GM19043 (cell line): ENCODE data around the gene BARHL1.
"Not testable (repeated sequence)": the region's sequence is repeated elsewhere in the genome, so short reads cannot be mapped to it uniquely, and the experiment has no call there.

Experiments used
- ATAC-seq: cut with Tn5 transposase; IDR thresholded peaks from one replicate; pipeline ENCODE4 v1.9.1; 2021; ENCODE audit warnings: low read depth; ENCODE audit not compliant: unreplicated experiment

The BARHL1 gene

DNA sequence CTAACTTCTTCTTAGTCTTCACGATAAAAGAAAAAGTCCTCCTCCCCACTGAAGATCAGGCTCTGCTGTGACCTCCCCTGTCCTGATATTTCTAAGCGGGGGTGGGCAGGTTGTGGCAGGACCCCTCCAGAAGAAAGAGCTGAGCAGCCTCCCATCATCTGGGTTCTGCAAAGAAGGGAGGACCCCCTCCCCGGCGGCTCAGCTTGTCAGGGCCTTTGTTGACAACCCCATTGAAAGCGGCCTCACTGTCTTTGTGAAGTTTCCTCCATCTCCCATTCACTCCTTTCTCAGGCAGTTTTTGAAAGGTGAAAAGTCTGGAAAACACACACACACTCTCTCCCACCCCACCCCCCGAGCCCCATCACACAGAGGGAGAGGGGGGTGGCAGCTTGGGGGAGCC is 26.2 kb upstream of the BARHL1 start:
- ATAC-seq = no peak

DNA sequence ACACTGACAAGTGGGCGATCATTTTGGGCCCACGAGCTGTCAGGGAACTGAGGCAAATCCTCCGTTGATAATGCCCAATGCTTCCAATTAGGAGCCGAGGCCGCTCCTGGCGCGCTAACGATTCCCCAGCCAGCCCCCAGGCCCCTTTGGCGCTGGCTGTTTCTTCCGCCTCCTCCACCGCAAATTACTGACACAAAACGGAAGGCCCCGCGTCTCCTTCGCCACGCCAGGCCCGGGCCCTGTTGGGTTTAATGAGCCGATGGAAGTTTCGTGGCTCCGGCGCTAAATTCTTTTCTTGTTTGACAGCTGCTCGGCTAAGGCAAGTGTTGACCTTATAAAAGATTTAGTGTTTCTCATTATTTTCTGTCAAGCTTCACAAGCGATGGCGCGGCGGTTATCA is 25.7 kb upstream of the BARHL1 start:
- no peak for ATAC-seq

DNA sequence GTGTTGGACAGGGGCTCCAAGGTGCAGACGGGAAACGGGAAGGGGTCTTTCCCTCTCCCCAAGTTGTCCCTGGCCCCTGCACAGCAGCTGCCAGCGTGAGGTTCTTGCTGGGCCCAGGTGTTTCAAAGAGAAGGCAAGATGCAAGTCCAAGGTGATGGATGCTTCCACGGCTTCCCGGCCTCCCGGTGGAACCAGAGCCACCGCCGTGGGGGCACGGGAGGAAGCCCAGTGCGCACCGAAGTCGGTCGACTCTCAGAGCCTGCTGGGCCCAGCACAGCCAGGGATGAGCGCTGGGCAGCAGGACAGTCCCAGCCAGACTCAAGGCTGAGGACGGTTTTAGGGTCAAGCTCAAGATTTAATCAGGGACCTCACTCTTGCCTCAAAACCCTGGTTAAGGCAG is 25.2 kb upstream of the BARHL1 start:
- ATAC-seq = no peak

DNA sequence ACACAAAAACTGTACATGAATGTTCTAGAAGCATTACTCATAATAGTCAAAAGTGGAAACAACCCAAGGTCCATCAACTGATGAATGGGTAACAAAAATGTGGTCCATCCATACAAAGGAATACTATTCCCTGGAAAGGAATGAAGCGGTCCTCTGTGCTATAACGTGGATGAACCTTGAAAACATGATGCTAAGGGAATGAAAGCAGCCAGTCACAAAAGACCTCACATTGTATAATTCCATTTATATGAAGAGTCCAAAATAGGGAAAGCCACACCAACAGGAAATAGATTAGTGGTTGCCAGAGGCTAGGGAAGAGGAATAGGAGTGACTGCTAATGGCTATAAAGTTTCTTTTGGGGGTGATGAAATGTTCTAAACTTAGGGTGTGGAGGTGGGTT is 22.7 kb upstream of the BARHL1 start:
- no peak for ATAC-seq

DNA sequence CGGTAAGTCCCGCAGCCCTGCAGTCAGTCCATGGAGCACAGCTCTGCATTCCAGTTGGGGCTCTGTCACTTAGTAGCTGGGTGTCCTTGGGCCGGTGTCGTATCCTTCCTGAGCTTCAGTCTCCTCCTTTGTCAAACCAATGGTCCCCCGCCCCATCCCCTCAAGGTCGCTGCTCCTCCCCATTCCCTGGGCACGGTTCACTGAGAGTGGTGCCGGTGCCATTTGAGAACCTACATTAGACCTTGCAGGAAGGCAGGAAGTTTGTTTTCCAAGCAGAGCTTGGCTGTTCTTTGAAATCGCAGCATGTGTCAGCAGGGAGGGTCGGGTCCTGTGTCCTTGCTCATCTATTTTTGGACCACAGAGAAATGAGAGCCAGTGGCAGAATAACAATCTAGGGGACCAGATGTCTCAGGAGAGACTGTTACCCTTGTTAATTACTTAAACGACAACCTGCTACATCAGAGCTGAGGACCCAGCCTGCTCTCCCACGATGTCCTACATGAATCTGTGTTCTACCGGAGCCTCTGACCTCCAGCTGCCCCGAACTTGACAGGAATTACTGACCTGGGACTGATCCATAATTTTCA is 21.7 kb upstream of the BARHL1 start:
- ATAC-seq = no peak

DNA sequence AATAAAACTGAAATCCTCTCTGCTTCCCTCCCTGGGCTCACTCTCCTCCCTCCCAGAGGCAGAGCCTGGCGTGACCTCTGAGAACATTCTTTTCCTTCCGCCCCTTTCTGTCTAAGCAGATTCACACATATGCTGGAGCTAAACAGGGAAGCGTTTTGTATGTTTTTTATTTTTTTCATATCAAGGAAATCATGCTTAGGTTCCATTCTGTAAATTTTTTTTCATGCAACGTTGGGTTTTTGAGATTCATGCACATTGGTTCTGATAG is 20.2 kb upstream of the BARHL1 start:
- ATAC-seq = no peak

DNA sequence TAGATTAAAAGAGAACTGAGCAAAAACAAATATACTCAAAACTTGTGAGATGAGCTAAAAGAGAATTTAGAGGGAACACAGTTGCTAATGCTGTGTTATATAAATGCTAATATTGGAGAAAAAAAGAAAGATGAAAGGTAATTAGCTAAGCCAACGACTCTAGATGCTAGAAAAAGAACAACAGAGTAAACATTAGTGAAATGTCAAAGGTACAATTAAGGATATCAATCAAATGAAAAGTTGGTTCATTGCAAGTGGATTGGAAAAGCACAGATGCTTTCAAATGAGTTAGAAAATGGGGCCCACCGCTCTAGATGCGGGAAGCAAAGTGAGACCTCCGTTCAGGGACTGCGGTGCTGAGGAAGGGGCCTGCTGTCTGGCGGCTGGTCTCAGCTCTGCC is 17.9 kb upstream of the BARHL1 start:
- no peak for ATAC-seq

DNA sequence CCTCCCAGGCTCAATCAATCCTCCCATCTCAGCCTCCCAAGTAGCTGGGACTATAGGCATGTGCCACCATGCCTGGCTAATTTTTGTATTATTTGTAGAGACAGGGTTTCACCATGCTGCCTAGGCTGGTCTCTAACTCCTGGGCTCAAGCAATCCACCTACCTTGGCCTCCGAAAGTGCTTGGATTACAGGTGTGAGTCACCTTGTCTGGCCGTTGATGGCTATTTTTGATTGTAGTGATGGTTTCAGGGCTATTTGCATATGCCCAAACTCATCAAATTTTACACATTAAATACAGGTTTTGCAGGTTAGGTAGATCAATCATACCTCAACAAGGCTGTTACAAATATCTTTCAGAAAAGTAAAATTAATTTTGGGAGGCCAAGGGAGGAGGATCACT is 13.6 kb upstream of the BARHL1 start:
- not testable (repeated sequence) for ATAC-seq

DNA sequence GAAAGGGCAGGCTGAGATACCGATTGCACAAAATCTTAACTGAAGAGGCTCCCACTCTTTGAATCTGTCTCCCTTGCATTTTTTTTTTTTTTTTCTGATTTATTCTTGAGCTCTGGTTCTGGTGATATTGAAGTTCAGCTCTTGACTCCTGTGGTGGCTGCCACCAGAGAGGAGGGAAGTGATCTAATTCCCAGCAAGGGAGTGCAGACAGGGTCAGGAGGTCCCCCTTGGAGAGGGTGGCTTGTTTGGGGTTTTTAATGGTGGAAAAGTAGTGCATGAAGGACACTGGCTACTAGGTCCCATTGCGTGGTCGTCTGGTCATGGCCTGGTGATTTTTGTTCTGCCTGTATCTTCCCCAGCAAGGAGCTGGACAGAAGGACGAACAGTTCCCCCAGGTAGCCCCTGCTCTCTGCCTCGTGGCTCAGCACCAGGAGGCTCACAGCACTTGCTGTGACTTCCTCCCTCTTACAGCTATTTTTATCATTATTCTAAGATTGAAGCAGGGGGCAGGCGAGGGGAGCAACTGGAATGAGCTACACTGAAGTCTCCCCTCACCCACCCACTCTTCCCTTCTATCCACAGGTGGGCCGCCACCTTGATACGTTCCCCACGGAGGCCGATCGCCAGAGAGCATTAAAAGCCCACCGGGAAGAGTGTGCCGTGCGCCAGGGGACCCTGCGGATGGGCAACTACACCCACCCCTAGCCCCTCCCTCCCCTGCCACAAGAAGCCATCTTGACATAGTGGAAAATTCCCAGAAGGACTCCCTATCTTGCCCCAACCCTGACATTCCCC is 10.4 kb upstream of the BARHL1 start:
- ATAC-seq = no peak

DNA sequence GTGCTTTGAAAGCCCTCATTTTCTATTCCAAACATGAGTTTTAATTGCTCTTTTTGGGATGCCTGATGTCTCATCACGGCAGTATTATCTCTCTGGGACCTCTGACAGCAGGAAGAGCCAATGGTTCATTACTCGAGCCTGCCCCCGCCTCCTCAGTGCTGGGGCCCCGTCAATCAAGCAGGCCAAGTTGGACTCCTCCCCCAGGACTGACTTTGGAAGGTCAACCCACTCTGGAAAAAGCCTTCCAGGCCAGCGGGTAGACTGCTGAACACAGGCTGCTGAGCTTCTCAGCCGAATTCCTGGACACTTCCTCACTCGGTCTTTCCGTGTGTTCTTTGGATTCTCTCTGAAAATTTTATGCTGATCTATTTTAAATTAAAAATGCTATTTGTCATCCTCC is 9.5 kb upstream of the BARHL1 start:
- no peak for ATAC-seq

DNA sequence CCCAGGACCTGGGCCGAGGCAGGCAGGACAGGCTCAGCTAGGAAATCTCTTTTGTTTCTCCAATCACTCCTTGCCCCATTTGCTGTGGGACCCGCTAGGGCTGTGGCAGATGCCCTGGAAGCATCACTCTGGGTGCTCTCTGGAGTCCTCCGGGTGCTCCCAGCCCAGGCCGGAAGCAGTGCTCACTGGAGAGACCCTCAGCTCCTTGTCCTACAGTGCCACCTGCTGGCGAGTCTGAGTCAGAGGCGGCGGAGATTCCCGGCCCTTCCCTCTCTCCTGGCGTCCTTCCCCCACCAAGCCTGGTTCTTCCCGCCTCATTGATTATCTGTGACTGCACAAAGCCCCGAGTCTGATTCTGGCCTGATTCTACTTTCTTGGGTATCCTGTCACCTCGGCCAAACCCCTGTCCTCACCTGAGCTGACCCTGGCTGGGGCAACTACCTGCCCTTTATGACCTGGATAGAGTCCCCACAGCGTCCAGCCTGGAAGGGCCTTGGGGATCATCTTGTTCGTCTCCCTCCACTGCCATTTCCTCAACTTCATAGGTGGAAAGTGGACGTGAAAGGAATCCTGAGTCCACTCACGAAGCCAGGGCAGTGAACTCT is 7.3 kb upstream of the BARHL1 start:
- no peak for ATAC-seq

DNA sequence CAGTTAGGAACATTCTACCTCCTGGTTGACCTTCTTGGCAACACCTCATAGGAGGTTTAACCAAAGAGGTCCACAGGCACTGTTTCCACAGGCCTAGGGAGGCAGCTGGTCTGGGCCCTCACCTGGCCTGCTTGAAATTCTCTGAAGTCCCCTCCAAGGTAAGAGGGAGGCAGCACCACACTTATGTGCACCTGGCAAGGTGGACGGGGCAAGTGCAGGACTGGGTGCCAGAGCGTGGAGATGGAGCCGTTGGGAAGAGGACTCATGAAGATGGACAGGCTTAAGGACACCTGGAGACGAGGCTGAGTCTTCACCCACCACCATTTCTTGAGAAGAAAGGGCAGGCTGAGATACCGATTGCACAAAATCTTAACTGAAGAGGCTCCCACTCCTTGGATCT is 6.6 kb upstream of the BARHL1 start:
- no peak for ATAC-seq

DNA sequence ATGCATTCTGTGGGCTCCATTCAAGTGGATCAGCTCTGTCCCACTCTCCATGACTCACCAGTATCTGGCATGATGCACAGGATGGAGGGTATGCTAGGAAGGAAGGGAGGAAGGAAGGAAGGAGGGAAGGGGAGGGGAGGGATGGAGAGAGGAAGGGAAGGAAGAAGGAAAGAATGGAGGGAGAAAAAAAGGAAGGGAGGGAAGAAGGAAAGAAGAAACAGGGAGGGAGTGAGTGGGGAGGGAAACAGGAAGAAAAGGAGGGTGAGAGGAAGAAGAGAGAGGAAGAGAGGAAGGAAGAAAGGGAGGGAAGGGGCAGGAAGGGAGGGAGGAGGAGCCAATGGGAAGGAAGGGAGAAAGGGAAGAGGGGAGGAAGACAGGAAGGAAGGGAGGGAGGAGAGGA is 5.3 kb upstream of the BARHL1 start:
- no peak for ATAC-seq

DNA sequence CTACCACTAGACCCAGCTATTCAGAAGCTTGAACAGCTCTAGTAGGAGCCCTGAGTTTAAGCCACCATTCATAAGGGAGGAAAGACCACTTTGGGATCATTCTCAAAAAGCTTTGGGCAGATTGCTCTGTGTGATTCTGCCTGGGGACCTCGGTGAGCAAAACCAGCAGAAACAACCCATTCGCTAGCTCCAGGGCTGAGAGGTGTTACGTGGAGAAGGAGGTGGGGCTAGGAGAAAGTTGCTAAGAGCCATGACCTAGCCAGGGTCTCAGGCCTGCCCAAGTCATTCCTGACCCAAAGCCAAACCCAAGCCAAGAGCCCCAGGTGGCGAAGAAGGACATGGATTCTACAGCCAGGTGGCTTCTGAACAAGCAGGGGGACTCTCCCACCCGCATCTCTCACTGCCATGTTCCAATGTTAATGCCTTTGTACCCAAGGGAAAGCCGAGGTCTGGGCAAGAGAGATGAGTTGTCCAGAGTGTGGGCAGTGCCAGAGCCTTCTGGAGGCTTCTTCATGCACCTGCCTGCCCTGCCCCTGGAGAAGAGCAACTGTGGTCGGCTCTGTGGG is 4.0 kb upstream of the BARHL1 start:
- ATAC-seq = no peak

DNA sequence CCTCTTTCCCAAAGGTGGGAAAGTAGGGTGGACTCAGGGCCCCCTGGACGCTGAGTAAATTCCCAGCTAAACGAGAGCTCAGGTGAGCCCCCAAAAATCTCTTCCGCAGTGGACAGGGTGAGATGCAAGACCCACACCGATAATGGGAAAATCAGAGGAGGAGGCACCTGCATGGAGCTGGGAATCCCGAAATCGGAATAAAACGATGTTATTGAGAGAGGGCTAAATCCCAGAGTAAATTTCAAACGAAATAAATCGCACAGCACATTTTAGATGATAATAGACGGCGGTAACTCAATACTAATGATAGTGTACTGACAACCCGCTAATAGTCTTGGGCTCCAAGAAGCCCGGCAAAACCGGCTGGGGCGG is 3.0 kb upstream of the BARHL1 start:
- no peak for ATAC-seq

DNA sequence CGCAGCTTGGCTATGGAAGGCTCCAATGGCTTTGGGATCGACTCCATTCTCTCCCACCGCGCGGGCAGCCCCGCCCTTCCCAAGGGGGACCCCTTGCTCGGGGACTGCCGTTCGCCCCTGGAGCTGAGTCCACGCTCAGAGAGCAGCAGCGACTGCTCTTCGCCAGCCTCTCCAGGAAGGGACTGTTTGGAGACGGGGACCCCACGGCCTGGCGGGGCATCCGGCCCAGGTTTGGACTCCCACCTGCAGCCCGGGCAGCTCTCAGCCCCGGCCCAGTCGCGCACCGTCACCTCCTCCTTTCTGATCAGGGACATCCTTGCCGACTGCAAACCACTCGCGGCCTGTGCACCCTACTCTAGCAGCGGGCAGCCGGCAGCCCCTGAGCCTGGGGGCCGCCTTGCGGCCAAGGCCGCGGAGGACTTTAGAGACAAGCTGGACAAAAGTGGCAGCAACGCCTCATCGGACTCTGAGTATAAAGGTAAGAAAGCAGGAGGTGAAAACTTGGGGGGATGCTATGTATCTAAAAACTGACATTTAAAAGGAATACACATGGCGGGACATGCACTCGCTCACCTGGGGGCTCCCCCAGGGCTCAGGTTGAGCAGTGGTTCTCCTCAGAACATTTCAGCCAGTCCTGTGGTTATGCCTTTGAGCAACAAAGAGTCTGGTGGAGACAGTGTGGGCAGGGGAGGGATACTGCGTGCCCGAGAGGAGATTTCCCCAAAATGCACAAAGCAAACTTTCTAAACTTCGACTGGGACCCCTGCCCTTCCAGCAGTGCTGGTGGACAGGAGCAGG is 579 bp downstream of the BARHL1 start:
- ATAC-seq = no peak

DNA sequence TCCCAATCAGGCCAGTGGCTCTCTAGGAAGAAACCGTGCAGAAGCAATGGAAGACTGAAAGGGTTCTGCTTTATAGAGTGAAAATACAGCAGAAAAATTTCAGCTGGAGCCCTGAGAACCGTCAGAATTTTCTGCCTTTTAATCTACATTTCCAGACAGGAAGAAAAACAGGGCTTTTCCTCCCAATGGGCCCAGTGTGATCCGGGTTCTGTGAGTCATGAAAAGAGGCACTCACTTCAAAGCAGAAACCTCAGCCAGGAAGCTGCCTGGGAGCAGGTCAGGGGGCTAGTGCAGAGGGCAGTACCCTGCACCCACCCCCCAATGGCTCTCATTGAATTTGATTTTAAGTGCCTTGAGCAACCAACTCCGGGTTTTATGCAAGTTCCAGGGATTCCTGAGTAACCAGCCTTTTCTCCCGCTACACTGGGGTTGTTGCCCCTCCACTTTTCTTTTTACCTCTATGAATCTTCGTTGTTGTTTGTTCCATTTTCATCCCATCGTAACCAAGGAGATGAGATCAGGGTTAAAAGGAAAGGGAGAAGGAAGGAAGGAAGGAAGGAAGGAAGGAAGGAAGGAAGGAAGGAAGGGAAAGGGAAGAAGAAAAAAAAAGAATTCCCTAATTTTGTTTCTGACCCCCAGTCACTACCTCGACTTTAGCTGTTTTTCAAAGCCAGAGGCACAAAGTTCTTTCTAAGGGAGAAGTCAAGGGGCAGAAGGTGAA is 1.3 kb downstream of the BARHL1 start:
- no peak for ATAC-seq

DNA sequence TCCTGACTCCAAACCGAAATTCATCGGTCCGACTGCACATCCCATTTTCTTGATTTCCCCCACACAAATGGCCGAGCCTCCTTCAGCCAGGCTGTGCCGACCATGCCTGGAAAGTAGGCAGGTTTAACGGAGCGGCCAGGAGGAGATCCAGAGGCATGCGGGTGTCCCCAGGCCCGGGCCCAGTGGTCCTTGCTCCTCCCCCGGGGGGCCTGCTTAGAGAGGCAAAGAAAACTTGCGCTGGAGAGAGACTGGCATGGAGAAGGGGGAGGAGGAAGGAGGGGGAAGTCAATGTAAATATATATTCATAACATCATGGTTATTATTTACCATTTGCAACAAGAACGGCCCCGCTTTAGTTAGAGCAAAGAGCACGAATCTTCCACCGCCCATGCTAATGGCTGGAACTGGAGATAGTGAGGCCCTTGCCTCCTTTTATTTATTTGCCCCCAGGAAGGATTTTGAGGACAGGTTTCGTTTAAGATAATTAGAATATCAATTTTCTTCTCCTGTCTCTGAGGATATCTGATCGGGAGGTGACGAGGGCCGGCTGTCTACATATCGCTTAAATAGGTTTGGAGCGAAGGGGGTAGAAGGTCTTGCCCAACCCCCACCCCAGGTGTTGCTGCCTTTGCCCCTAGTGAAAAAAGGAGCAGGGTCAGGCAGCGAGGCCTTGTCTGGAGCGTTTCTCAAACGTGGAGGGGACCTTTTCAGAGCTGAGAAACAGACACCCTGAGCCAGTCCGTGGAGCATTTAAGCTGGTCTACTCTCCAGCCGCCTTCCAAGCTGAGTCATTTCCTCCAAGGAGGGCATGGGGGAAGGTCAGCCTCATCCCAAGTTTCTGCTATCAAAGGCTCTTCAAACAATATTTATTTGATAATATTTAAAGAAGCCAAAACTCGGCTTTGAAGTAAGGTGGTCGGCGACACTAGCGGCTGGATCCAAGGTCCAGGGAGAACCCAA is 2.5 kb downstream of the BARHL1 start:
- no peak for ATAC-seq

DNA sequence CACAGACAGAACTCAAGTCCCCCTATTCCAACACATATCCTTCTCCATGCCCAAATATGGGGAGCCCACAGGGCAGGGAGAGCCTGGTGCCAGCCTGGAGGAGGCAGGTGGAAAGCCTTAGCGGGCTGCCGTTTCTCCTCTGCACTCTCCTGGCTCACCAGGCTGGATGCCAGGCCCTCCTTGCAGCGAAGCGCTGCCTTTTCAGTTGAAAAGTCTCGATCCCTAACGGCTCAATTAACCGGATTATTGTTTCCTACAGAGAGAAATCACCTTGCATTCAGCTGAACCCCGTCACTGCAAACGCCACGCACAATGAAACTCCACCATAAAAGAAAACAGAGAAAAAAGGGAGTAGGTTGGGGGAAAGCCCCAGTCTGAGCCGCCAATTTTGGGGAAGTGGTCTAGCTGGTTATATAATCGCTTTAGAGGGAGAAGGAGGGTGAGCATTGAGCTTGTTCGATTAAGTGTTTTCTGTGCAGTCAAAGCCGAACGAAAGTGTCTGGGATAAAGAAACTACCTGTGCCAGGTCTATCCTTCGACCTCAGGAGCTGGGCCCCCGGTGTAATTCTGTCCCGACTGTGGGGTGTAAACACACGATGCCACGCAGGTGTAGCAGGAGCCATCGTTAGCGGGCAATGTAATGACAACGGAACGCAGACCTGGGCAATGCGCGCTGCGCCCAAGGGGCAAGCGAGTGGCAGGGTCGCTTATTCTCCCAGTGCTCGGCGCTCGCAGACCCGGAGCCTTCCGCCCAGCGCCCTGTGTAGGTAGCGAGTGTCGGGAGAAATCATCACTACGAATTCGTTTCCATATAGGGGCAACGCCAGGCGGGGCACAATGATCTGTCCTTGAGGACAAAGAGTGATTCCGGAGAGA is 3.8 kb downstream of the BARHL1 start:
- ATAC-seq = no peak
